ENCODE measurements around the gene ALOX12B. TPM values are rescaled to one million over a fixed set of nuclear protein-coding genes. Genes with fewer than 3 reads are reported as not detected.
"Not testable (repeated sequence)": the region's sequence is repeated elsewhere in the genome, so short reads cannot be mapped to it uniquely, and the experiment has no call there.

The ALOX12B gene
- total and polyA plus RNA-seq, 2 of the 8 experiments (the other 6 are each of a cell fraction or from before 2014, with no cell fraction given) = 0.86 TPM; not detected in 1

GRCh38 chr17:8024161-8024560 lies 63.4 kb downstream of the ALOX12B start:
- H3K9me3 ChIP-seq (ENCODE audit: insufficient read depth in 2 of 2, low read depth in 1 of 2, low read length in 1 of 2); H3K36me3 ChIP-seq (ENCODE audit: control insufficient read depth in 2 of 4, insufficient read depth in 4 of 4, low read length in 3 of 4); H3K56ac ChIP-seq (replicated peaks; ENCODE audit: insufficient read length, low read depth, low read length); FAIRE-seq; H3K4ac ChIP-seq (replicated peaks; ENCODE audit: insufficient read length, low read depth, low read length); H2AFZ ChIP-seq (ENCODE audit: low read length); H3K4me1 ChIP-seq (replicated peaks in 1 of 4; ENCODE audit: control insufficient read depth in 3 of 4, insufficient read depth in 4 of 4, low read length in 3 of 4); H3K18ac ChIP-seq (ENCODE audit: extremely low read depth, low read length); H2BK12ac ChIP-seq (ENCODE audit: low read depth, low read length); H3K4me2 ChIP-seq (ENCODE audit: insufficient read depth in 1 of 2, low read depth in 2 of 2, low read length in 2 of 2); H3K4me3 ChIP-seq (ENCODE audit: extremely low read depth in 1 of 4, insufficient read depth in 2 of 4, low read depth in 3 of 4, low read length in 4 of 4); H2BK5ac ChIP-seq (ENCODE audit: low read depth, low read length); H2AK5ac ChIP-seq (ENCODE audit: low read depth, low read length); H4K20me1 ChIP-seq (replicated peaks in 1 of 2; ENCODE audit: control insufficient read depth in 1 of 2, insufficient read depth in 2 of 2, low read length in 2 of 2); H2BK120ac ChIP-seq (replicated peaks; ENCODE audit: low read depth, low read length); H4K5ac ChIP-seq (ENCODE audit: insufficient read length, low read depth, low read length); H3K27ac ChIP-seq (ENCODE audit: low read depth, low read length); H3K23ac ChIP-seq (ENCODE audit: insufficient read length); H3K79me2 ChIP-seq (ENCODE audit: control insufficient read depth in 1 of 2, insufficient read depth in 2 of 2, low read length in 2 of 2); H3K23me2 ChIP-seq (ENCODE audit: low read depth, low read length); H3K14ac ChIP-seq (ENCODE audit: insufficient read length); H4K8ac ChIP-seq (ENCODE audit: extremely low read depth, insufficient read depth, low read length); H3K9ac ChIP-seq (replicated peaks in 1 of 4; ENCODE audit: extremely low read depth in 1 of 4, low read depth in 3 of 4, low read length in 3 of 4); H2BK20ac ChIP-seq (ENCODE audit: low read length); H3K27me3 ChIP-seq (replicated peaks in 1 of 4; ENCODE audit: control insufficient read depth in 3 of 4, extremely low read depth in 1 of 4, insufficient read depth in 3 of 4, low read length in 3 of 4); H2BK15ac ChIP-seq (ENCODE audit: low read length); DNase-seq (ENCODE audit: low read depth in 1 of 2, low spot score in 2 of 2); H3K79me1 ChIP-seq (ENCODE audit: low read depth, low read length); H4K91ac ChIP-seq (replicated peaks; ENCODE audit: insufficient read length, low read length): not testable (repeated sequence)
- ChIA-PET POLR2A (ENCODE audit: partially characterized antibody) (interaction anchor here (1.1 kb wide), 1 partner anchor 16 kb away, joined by 3 read pairs; no protein-coding TSS in a partner anchor), CTCF (ENCODE audit: partially characterized antibody) (interaction anchor here (1.3 to 3.1 kb wide), 6 partner anchors 11 to 162 kb away, joined by 3 to 14 read pairs (median 4); no protein-coding TSS in a partner anchor)
- WGBS, 2 experiments (ENCODE audit: extremely low coverage in 1 of 2, insufficient coverage in 1 of 2, insufficient read length in 1 of 2, insufficient replicate concordance in 2 of 2, low coverage in 1 of 2, low lambda C conversion rate in 2 of 2, missing lambda C conversion rate in 1 of 2) = 90% methylated on average over 6 of the region's 6 CpGs; no CpG with 5 or more reads in 1 of the 2 experiments
- peak; percentile 32; the same call in 1 of the 2 replicates for TF ChIP-seq CEBPB (IDR thresholded peaks at IDR 0.05; ENCODE audit: low read depth, low read length)

Small RNAs within 50 kb of the gene (microRNA-seq; reads per million reads assigned to microRNA genes)
- gene MIR4314 (ENCODE audit: borderline microRNAs expressed in 2 of 2, borderline number of aligned reads in 2 of 2, borderline replicate concordance in 1 of 2) = 0 reads per million in 2 experiments

Small RNAs within 50 kb of the gene (small RNA-seq; reads per million reads assigned to genes)
- gene MIR4314 (ENCODE audit: insufficient read depth) = not detected

Other genes starting within 250 kb of the ALOX12B start
- gene TMEM88, start 232.7 kb downstream of the ALOX12B start, total RNA-seq (2021; fragmentation: NEBNext Ultra II Directional; extraction: Animal tissue kit (Norgen Biotek cat#: 25700)) = 0.69 TPM in 1 of 2 replicates, not detected in the other
- gene TMEM88, start 232.7 kb downstream of the ALOX12B start, polyA plus RNA-seq (2011; rRNA removed) = 8.8 and 11.6 TPM in 2 replicates
- 27.0 and 30.2 TPM in 2 replicates for gene NAA38, start 230.2 kb downstream of the ALOX12B start, total RNA-seq (2021; fragmentation: NEBNext Ultra II Directional; extraction: Animal tissue kit (Norgen Biotek cat#: 25700))
- gene NAA38, start 230.2 kb downstream of the ALOX12B start, polyA plus RNA-seq (2011; rRNA removed) = 109 and 116 TPM in 2 replicates
- 15.5 and 18.0 TPM in 2 replicates for gene CYB5D1, start 229.7 kb downstream of the ALOX12B start, total RNA-seq (2021; fragmentation: NEBNext Ultra II Directional; extraction: Animal tissue kit (Norgen Biotek cat#: 25700))
- gene CYB5D1, start 229.7 kb downstream of the ALOX12B start, polyA plus RNA-seq (2011; rRNA removed) = 11.0 and 13.5 TPM in 2 replicates
- gene CHD3, start 198.9 kb downstream of the ALOX12B start, total RNA-seq (2021; fragmentation: NEBNext Ultra II Directional; extraction: Animal tissue kit (Norgen Biotek cat#: 25700)) = 12.9 and 14.2 TPM in 2 replicates
- gene CHD3, start 198.9 kb downstream of the ALOX12B start, polyA plus RNA-seq (2011; rRNA removed) = 12.3 and 18.3 TPM in 2 replicates
- gene RNF227, start 171.4 kb downstream of the ALOX12B start, total RNA-seq (2021; fragmentation: NEBNext Ultra II Directional; extraction: Animal tissue kit (Norgen Biotek cat#: 25700)) = 0.63 and 0.77 TPM in 2 replicates
- gene RNF227, start 171.4 kb downstream of the ALOX12B start, polyA plus RNA-seq (2011; rRNA removed) = 1.1 and 1.7 TPM in 2 replicates
- gene KCNAB3, start 157.9 kb downstream of the ALOX12B start, total RNA-seq (2021; fragmentation: NEBNext Ultra II Directional; extraction: Animal tissue kit (Norgen Biotek cat#: 25700)) = 2.3 and 2.4 TPM in 2 replicates
- gene KCNAB3, start 157.9 kb downstream of the ALOX12B start, polyA plus RNA-seq (2011; rRNA removed) = 1.7 and 2.8 TPM in 2 replicates
- gene TRAPPC1, start 155.8 kb downstream of the ALOX12B start, total RNA-seq (2021; fragmentation: NEBNext Ultra II Directional; extraction: Animal tissue kit (Norgen Biotek cat#: 25700)) = 99.3 and 114 TPM in 2 replicates
- 170 and 194 TPM in 2 replicates for gene TRAPPC1, start 155.8 kb downstream of the ALOX12B start, polyA plus RNA-seq (2011; rRNA removed)
- 30.0 and 31.9 TPM in 2 replicates for gene CNTROB, start 155.5 kb downstream of the ALOX12B start, total RNA-seq (2021; fragmentation: NEBNext Ultra II Directional; extraction: Animal tissue kit (Norgen Biotek cat#: 25700))
- 20.5 and 28.2 TPM in 2 replicates for gene CNTROB, start 155.5 kb downstream of the ALOX12B start, polyA plus RNA-seq (2011; rRNA removed)
- 0.48 and 0.59 TPM in 2 replicates for gene GUCY2D, start 85.1 kb downstream of the ALOX12B start, total RNA-seq (2021; fragmentation: NEBNext Ultra II Directional; extraction: Animal tissue kit (Norgen Biotek cat#: 25700))
- 0.20 and 0.31 TPM in 2 replicates for gene GUCY2D, start 85.1 kb downstream of the ALOX12B start, polyA plus RNA-seq (2011; rRNA removed)
- gene ALOX15B, start 48.7 kb downstream of the ALOX12B start, total RNA-seq (2021; fragmentation: NEBNext Ultra II Directional; extraction: Animal tissue kit (Norgen Biotek cat#: 25700)) = 0.46 and 0.63 TPM in 2 replicates
- 0.91 and 1.4 TPM in 2 replicates for gene ALOX15B, start 48.7 kb downstream of the ALOX12B start, polyA plus RNA-seq (2011; rRNA removed)
- gene ALOXE3, start 30.8 kb upstream of the ALOX12B start, total RNA-seq (2021; fragmentation: NEBNext Ultra II Directional; extraction: Animal tissue kit (Norgen Biotek cat#: 25700)) = not detected in 2 replicates
- gene ALOXE3, start 30.8 kb upstream of the ALOX12B start, polyA plus RNA-seq (2011; rRNA removed) = 0.26 and 0.55 TPM in 2 replicates
- gene HES7, start 36.4 kb upstream of the ALOX12B start, total RNA-seq (2021; fragmentation: NEBNext Ultra II Directional; extraction: Animal tissue kit (Norgen Biotek cat#: 25700)) = 0.32 and 0.69 TPM in 2 replicates
- gene HES7, start 36.4 kb upstream of the ALOX12B start, polyA plus RNA-seq (2011; rRNA removed) = 0.20 and 0.55 TPM in 2 replicates
- gene PER1, start 64.7 kb upstream of the ALOX12B start, total RNA-seq (2021; fragmentation: NEBNext Ultra II Directional; extraction: Animal tissue kit (Norgen Biotek cat#: 25700)) = 38.0 and 39.9 TPM in 2 replicates
- gene PER1, start 64.7 kb upstream of the ALOX12B start, polyA plus RNA-seq (2011; rRNA removed) = 9.6 and 17.3 TPM in 2 replicates
- 19.0 and 20.5 TPM in 2 replicates for gene VAMP2, start 75.2 kb upstream of the ALOX12B start, total RNA-seq (2021; fragmentation: NEBNext Ultra II Directional; extraction: Animal tissue kit (Norgen Biotek cat#: 25700))
- gene VAMP2, start 75.2 kb upstream of the ALOX12B start, polyA plus RNA-seq (2011; rRNA removed) = 19.3 and 25.2 TPM in 2 replicates
- 17.3 and 17.9 TPM in 2 replicates for gene TMEM107, start 88.7 kb upstream of the ALOX12B start, total RNA-seq (2021; fragmentation: NEBNext Ultra II Directional; extraction: Animal tissue kit (Norgen Biotek cat#: 25700))
- 21.4 and 21.5 TPM in 2 replicates for gene TMEM107, start 88.7 kb upstream of the ALOX12B start, polyA plus RNA-seq (2011; rRNA removed)
- gene BORCS6, start 102.5 kb upstream of the ALOX12B start, total RNA-seq (2021; fragmentation: NEBNext Ultra II Directional; extraction: Animal tissue kit (Norgen Biotek cat#: 25700)) = 3.6 and 4.6 TPM in 2 replicates
- 3.3 and 3.8 TPM in 2 replicates for gene BORCS6, start 102.5 kb upstream of the ALOX12B start, polyA plus RNA-seq (2011; rRNA removed)
- gene AURKB, start 122.9 kb upstream of the ALOX12B start, total RNA-seq (2021; fragmentation: NEBNext Ultra II Directional; extraction: Animal tissue kit (Norgen Biotek cat#: 25700)) = 154 and 160 TPM in 2 replicates
- 102 and 171 TPM in 2 replicates for gene AURKB, start 122.9 kb upstream of the ALOX12B start, polyA plus RNA-seq (2011; rRNA removed)
- gene CTC1, start 160.3 kb upstream of the ALOX12B start, total RNA-seq (2021; fragmentation: NEBNext Ultra II Directional; extraction: Animal tissue kit (Norgen Biotek cat#: 25700)) = 33.7 and 39.8 TPM in 2 replicates
- gene CTC1, start 160.3 kb upstream of the ALOX12B start, polyA plus RNA-seq (2011; rRNA removed) = 19.4 and 32.2 TPM in 2 replicates
- gene PFAS, start 161.6 kb upstream of the ALOX12B start, total RNA-seq (2021; fragmentation: NEBNext Ultra II Directional; extraction: Animal tissue kit (Norgen Biotek cat#: 25700)) = 238 and 248 TPM in 2 replicates
- gene PFAS, start 161.6 kb upstream of the ALOX12B start, polyA plus RNA-seq (2011; rRNA removed) = 88.4 and 120 TPM in 2 replicates
- 36.9 and 39.4 TPM in 2 replicates for gene RANGRF, start 201.0 kb upstream of the ALOX12B start, total RNA-seq (2021; fragmentation: NEBNext Ultra II Directional; extraction: Animal tissue kit (Norgen Biotek cat#: 25700))
- 49.6 and 52.8 TPM in 2 replicates for gene RANGRF, start 201.0 kb upstream of the ALOX12B start, polyA plus RNA-seq (2011; rRNA removed)
- 3.6 and 5.8 TPM in 2 replicates for gene SLC25A35, start 207.7 kb upstream of the ALOX12B start, total RNA-seq (2021; fragmentation: NEBNext Ultra II Directional; extraction: Animal tissue kit (Norgen Biotek cat#: 25700))
- gene SLC25A35, start 207.7 kb upstream of the ALOX12B start, polyA plus RNA-seq (2011; rRNA removed) = 4.2 and 6.0 TPM in 2 replicates
- gene ARHGEF15, start 222.5 kb upstream of the ALOX12B start, total RNA-seq (2021; fragmentation: NEBNext Ultra II Directional; extraction: Animal tissue kit (Norgen Biotek cat#: 25700)) = 0.67 and 1.8 TPM in 2 replicates
- 4.1 and 9.3 TPM in 2 replicates for gene ARHGEF15, start 222.5 kb upstream of the ALOX12B start, polyA plus RNA-seq (2011; rRNA removed)